Endothelial cell of umbilical vein (primary cell): ENCODE measurements around the gene SART3.

Source experiments
- EZH2 ChIP-seq: IDR thresholded peaks from 2 replicates; pipeline ENCODE4 v1.6.1; 2012; ENCODE audit warnings: borderline replicate concordance, low read depth, mild to moderate bottlenecking, moderate library complexity, low read length, inconsistent platforms; ENCODE audit not compliant: severe bottlenecking
- FOS ChIP-seq: IDR thresholded peaks from 2 replicates; pipeline ENCODE4 v1.6.1; 2011; ENCODE audit warnings: mild to moderate bottlenecking, low read length, moderate library complexity, borderline replicate concordance; ENCODE audit not compliant: insufficient read depth
- GATA2 ChIP-seq: IDR thresholded peaks from 2 replicates; pipeline ENCODE4 v1.7.0; 2011; ENCODE audit warnings: low read depth, mild to moderate bottlenecking, moderate library complexity, mixed read lengths, low read length; ENCODE audit not compliant: insufficient read length, insufficient read depth
- JUN ChIP-seq: IDR thresholded peaks from 2 replicates; pipeline ENCODE4 v1.6.1; 2011; ENCODE audit warnings: borderline replicate concordance, low read depth; ENCODE audit not compliant: insufficient read length, insufficient read depth
- MYC ChIP-seq: IDR thresholded peaks from one replicate; pipeline ENCODE4 v1.6.1; 2011; ENCODE audit warnings: mild to moderate bottlenecking, low read depth, low read length
- POLR2A ChIP-seq: IDR thresholded peaks from 2 replicates; pipeline ENCODE4 v1.6.1; 2012; ENCODE audit warnings: low read depth, mild to moderate bottlenecking, control low read depth, low read length
- POLR2AphosphoS5 ChIP-seq: IDR thresholded peaks from 2 replicates; pipeline ENCODE4 v1.6.1; 2012; ENCODE audit warnings: low read depth, mild to moderate bottlenecking, control low read depth, low read length, moderate library complexity; ENCODE audit not compliant: insufficient read depth
- TF ChIP-seq, protein P1 (sequence below), 2 donors: IDR thresholded peaks; 1 replicate in 1 of 2; 2 replicates in 1 of 2; pipeline ENCODE4 v1.5.1; 2011; ENCODE audit warnings: low read length in 2 of 2, mild to moderate bottlenecking in 2 of 2, moderate library complexity in 2 of 2, control low read depth in 1 of 2, inconsistent platforms in 1 of 2, low read depth in 1 of 2; ENCODE audit not compliant: insufficient read depth in 1 of 2; ENCODE audit errors: extremely low read depth in 1 of 2
- TF ChIP-seq, protein P2 (sequence below): IDR thresholded peaks from 2 replicates; pipeline ENCODE4 v1.6.1; 2011; ENCODE audit not compliant: insufficient read depth, insufficient read length

DNA sequence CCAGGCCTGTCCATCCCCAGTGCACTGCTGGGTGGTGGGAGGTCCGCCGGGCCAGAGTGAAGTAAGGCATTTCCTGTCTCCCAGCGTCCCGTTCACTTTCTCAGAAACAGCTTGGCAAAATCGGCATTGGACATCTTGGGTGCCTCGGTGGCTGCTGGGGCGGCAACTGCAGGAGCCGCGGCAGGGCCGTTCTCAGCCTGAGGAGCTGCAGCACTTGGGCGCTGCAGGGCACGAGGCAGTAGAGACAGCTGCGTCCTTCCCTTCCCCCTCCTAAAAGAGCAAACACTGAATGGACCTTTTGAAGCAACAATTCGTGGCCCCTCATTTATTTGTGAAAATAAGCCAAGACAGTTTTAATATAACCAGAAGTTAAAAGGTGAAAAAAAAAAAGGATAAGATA lies 37.6 kb downstream of the SART3 start:
- TF ChIP-seq, protein P1, sequence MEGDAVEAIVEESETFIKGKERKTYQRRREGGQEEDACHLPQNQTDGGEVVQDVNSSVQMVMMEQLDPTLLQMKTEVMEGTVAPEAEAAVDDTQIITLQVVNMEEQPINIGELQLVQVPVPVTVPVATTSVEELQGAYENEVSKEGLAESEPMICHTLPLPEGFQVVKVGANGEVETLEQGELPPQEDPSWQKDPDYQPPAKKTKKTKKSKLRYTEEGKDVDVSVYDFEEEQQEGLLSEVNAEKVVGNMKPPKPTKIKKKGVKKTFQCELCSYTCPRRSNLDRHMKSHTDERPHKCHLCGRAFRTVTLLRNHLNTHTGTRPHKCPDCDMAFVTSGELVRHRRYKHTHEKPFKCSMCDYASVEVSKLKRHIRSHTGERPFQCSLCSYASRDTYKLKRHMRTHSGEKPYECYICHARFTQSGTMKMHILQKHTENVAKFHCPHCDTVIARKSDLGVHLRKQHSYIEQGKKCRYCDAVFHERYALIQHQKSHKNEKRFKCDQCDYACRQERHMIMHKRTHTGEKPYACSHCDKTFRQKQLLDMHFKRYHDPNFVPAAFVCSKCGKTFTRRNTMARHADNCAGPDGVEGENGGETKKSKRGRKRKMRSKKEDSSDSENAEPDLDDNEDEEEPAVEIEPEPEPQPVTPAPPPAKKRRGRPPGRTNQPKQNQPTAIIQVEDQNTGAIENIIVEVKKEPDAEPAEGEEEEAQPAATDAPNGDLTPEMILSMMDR (IDR thresholded peaks at IDR 0.05; ENCODE audit: extremely low read depth in 1 of 2, insufficient read depth in 1 of 2, low read depth in 1 of 2, low read length in 2 of 2): no peak
- TF ChIP-seq POLR2A (no peak), POLR2AphosphoS5 (no peak), EZH2 (no peak), JUN (no peak), FOS (no peak), GATA2 (no peak), MYC (no peak)
- TF ChIP-seq, protein P2, sequence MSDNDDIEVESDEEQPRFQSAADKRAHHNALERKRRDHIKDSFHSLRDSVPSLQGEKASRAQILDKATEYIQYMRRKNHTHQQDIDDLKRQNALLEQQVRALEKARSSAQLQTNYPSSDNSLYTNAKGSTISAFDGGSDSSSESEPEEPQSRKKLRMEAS: no peak
